Measurements from ENCODE around the gene CPNE5.

GRCh38 chr6:36836111-36837021 is 2.9 kb downstream of the CPNE5 start:
- no peak for TF ChIP-seq FOSL1 (tag; conservative IDR thresholded peaks at IDR 0.05)
- no peak for TF ChIP-seq CREB1 (IDR thresholded peaks at IDR 0.05)
- no peak for TF ChIP-seq CREB1 (CRISPR knock-in tag; IDR thresholded peaks at IDR 0.05)
- TF ChIP-seq BRCA1 (IDR thresholded peaks at IDR 0.05) = no peak
- no peak for TF ChIP-seq BRCA1 (CRISPR knock-in tag; IDR thresholded peaks at IDR 0.05)
- TF ChIP-seq, protein P1, sequence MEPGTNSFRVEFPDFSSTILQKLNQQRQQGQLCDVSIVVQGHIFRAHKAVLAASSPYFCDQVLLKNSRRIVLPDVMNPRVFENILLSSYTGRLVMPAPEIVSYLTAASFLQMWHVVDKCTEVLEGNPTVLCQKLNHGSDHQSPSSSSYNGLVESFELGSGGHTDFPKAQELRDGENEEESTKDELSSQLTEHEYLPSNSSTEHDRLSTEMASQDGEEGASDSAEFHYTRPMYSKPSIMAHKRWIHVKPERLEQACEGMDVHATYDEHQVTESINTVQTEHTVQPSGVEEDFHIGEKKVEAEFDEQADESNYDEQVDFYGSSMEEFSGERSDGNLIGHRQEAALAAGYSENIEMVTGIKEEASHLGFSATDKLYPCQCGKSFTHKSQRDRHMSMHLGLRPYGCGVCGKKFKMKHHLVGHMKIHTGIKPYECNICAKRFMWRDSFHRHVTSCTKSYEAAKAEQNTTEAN (CRISPR knock-in tag; IDR thresholded peaks at IDR 0.05) = no peak
- TF ChIP-seq, protein P2, sequence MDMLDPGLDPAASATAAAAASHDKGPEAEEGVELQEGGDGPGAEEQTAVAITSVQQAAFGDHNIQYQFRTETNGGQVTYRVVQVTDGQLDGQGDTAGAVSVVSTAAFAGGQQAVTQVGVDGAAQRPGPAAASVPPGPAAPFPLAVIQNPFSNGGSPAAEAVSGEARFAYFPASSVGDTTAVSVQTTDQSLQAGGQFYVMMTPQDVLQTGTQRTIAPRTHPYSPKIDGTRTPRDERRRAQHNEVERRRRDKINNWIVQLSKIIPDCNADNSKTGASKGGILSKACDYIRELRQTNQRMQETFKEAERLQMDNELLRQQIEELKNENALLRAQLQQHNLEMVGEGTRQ (CRISPR knock-in tag; IDR thresholded peaks at IDR 0.05) = no peak
